GM19455 (cell line): ENCODE data around the gene UVSSA.
"Not testable (repeated sequence)": the region's sequence is repeated elsewhere in the genome, so short reads cannot be mapped to it uniquely, and the experiment has no call there.

Experiments
- ATAC-seq: cut with Tn5 transposase; IDR thresholded peaks from one replicate; pipeline ENCODE4 v1.9.1; 2021; ENCODE audit not compliant: unreplicated experiment

UVSSA gene

GRCh38 chr4:1362521-1362920 is 15.5 kb downstream of the UVSSA start:
- no peak for ATAC-seq

GRCh38 chr4:1363513-1363912 is 16.5 kb downstream of the UVSSA start:
- ATAC-seq = no peak

GRCh38 chr4:1364217-1364616 is 17.2 kb downstream of the UVSSA start:
- ATAC-seq = no peak

GRCh38 chr4:1364748-1365147 is 17.7 kb downstream of the UVSSA start:
- no peak for ATAC-seq

- ATAC-seq = no peak
Observed at GRCh38 chr4:1365271-1366178, 18.5 kb downstream of the UVSSA start.

GRCh38 chr4:1366371-1367229 is 19.6 kb downstream of the UVSSA start:
- ATAC-seq = no peak

GRCh38 chr4:1367230-1367935 is 20.4 kb downstream of the UVSSA start:
- ATAC-seq = no peak

- ATAC-seq = no peak
Observed at GRCh38 chr4:1367936-1368289, 20.9 kb downstream of the UVSSA start.

- no peak for ATAC-seq
Observed at GRCh38 chr4:1368421-1369090, 21.5 kb downstream of the UVSSA start.

GRCh38 chr4:1369091-1369450 is 22.1 kb downstream of the UVSSA start:
- ATAC-seq = no peak

GRCh38 chr4:1369479-1370079 is 22.6 kb downstream of the UVSSA start:
- ATAC-seq = no peak

- ATAC-seq = no peak
Observed at GRCh38 chr4:1370321-1371124, 23.5 kb downstream of the UVSSA start.

- no peak for ATAC-seq
Observed at GRCh38 chr4:1371176-1372165, 24.5 kb downstream of the UVSSA start.

GRCh38 chr4:1372576-1372975 is 25.6 kb downstream of the UVSSA start:
- not testable (repeated sequence) for ATAC-seq

- no peak for ATAC-seq
Observed at GRCh38 chr4:1373892-1374705, 27.1 kb downstream of the UVSSA start.

- no peak for ATAC-seq
Observed at GRCh38 chr4:1374706-1375045, 27.7 kb downstream of the UVSSA start.

- ATAC-seq = no peak
Observed at GRCh38 chr4:1375051-1375721, 28.2 kb downstream of the UVSSA start.
